Sigmoid colon (tissue), 7 donors: Measurements from ENCODE around the gene FAM174C. TPM values are rescaled to one million over a fixed set of nuclear protein-coding genes. Genes with fewer than 3 reads are reported as not detected.

Experiments used
- DNase-seq: peaks from one replicate; pipeline ENCODE4 v3.0.0-alpha.2; 2019
- H3K27ac ChIP-seq, 4 donors: fragments of 200-600 bp; sonication (generic); one replicate each; pipeline ENCODE4 v1.5.1; 2016 to 2019; ENCODE audit warnings: mild to moderate bottlenecking in 1 of 4
- H3K27me3 ChIP-seq, 3 donors: fragments of 200-600 bp; sonication (generic); one replicate each; pipeline ENCODE4 v1.5.1; 2019; ENCODE audit warnings: mild to moderate bottlenecking in 1 of 3
- H3K36me3 ChIP-seq, 4 donors: fragments of 200-600 bp; sonication (generic); one replicate each; pipeline ENCODE4 v1.5.1; 2016 to 2019
- H3K4me1 ChIP-seq, 4 donors: fragments of 200-600 bp; sonication (generic); one replicate each; pipeline ENCODE4 v1.5.1; 2017 to 2019
- H3K4me3 ChIP-seq, 4 donors: fragments of 200-600 bp; sonication (generic); one replicate each; pipeline ENCODE4 v1.5.1; 2017 to 2019; ENCODE audit warnings: mild to moderate bottlenecking in 2 of 4, moderate library complexity in 1 of 4
- H3K9me3 ChIP-seq, 4 donors: fragments of 200-600 bp in 3 of 4; sonication (generic) in 3 of 4; one replicate each; pipeline versions ENCODE4 v1.5.1 to v1.6.1; 2013 to 2019
- EP300 ChIP-seq, 4 donors: sonication (generic); formaldehyde crosslinking; IDR thresholded peaks; one replicate each; pipeline ENCODE4 v1.6.1; 2017; ENCODE audit warnings: antibody characterized with exemption in 4 of 4
- POLR2A ChIP-seq, 2 donors: fragments of 450-650 bp; IDR thresholded peaks; one replicate each; pipeline ENCODE4 v1.6.1; 2016; ENCODE audit warnings: antibody characterized with exemption in 2 of 2, mild to moderate bottlenecking in 2 of 2, moderate library complexity in 2 of 2
- POLR2AphosphoS5 ChIP-seq, 4 donors: sonication (generic); formaldehyde crosslinking; IDR thresholded peaks; one replicate each; pipeline ENCODE4 v1.6.1; 2017; ENCODE audit warnings: antibody characterized with exemption in 4 of 4
- WGBS, 2 donors: extraction: QIAGEN DNeasy Blood & Tissue Kit; methylation state at CpG; one replicate each; pipeline ENCODE4 v1.1.7; 2013; 5-methylcytosine and 5-hydroxymethylcytosine counted together
- intact Hi-C: fragments of 100-400 bp; cut with DNase I; formaldehyde crosslinking; loops from one replicate; pipeline ENCODE4 v1.15.1; 2023
- polyA plus RNA-seq, 3 donors: library from polyadenylated mRNA; stranded (reverse); fragments of 200-250 nt; gene quantifications; one replicate each; pipeline ENCODE4 v1.2.3, GENCODE V29; 2013
- total RNA-seq, 4 donors: library from RNA; depleted of rRNA; stranded (reverse); fragments of >200 nt; gene quantifications; one replicate each; pipeline ENCODE4 v1.1.0, GENCODE V29; 2016
- TF ChIP-seq, protein P1 (sequence below), 4 experiments: fragments of 450-650 bp in 3 of 4; fragments of 200-600 bp in 1 of 4; IDR thresholded peaks; one replicate each; pipeline ENCODE4 v1.5.1; 2016 to 2019; ENCODE audit warnings: antibody characterized with exemption in 4 of 4, mild to moderate bottlenecking in 3 of 4, moderate library complexity in 2 of 4
- donor health status: healthy with polysubstance abuse.
- donor health status: Bipolar disorder and iron deficiency.
- donor health status: healthy.

Gene FAM174C
- total and polyA plus RNA-seq, 7 donors, result 24.7 to 87.8 (median 37.0) TPM

DNA sequence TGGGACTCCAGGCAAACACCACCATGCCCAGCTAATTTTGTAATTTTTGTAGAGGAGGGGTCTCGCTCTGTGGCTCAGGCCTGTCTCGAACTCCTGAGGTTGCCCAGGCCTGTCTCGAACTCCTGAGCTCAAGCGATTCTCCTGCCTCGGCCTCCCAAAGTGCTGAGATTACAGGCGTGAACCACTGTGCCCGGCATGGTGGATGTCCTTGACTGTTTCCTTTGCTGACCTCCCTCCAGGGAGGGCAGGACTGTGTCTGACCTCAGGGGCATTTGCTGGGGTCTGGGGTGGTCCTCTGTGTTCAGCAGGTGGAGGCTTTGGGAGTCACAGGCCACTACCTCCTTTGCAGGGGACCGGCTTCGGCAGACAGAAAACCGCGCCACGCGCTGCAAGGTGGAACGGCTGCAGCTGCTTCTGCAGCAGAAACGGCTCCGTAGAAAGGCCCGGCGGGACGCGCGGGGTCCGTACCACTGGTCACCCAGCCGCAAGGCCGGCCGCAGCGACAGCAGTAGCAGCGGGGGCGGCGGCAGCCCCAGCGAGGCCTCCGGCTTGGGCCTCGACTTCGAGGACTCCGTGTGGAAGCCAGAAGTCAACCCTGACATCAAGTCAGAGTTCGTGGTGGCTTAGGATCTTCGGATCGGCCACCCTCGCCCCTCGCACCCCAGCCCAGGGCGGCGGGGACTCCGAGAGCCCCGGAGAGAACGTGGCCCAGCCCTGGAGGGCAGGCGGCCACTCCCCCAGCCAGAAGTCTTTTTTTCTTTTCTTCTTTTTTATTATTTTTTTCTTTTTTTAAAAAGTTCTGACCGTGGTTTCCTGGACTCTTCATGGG lies 18.5 kb upstream of the FAM174C start:
- WGBS, 2 donors, result 89% methylated on average over 46 of the region's 46 CpGs
- DNase-seq, result no peak
- Histone ChIP-seq H3K36me3 (peaks cover 20 to 49% (median 25%) of the 10 kb centered on the region in 4 donors), H3K4me3 (no peak overlapping the region), H3K4me1 (peaks cover 3 to 93% (median 82%) of the 10 kb centered on the region in 4 donors), H3K9me3 (no peaks in the 10 kb centered on the region), H3K27me3 (no peaks in the 10 kb centered on the region), H3K27ac (peak overlapping the region; percentile 96 to 100 (median 100))
- intact Hi-C loops, result no loop called here
- no peak for TF ChIP-seq POLR2A (IDR thresholded peaks at IDR 0.05)
- TF ChIP-seq POLR2AphosphoS5 (IDR thresholded peaks at IDR 0.05), result peak in 2 of 4 donors; percentile 25 to 50
- no peak for TF ChIP-seq EP300 (IDR thresholded peaks at IDR 0.05)

DNA sequence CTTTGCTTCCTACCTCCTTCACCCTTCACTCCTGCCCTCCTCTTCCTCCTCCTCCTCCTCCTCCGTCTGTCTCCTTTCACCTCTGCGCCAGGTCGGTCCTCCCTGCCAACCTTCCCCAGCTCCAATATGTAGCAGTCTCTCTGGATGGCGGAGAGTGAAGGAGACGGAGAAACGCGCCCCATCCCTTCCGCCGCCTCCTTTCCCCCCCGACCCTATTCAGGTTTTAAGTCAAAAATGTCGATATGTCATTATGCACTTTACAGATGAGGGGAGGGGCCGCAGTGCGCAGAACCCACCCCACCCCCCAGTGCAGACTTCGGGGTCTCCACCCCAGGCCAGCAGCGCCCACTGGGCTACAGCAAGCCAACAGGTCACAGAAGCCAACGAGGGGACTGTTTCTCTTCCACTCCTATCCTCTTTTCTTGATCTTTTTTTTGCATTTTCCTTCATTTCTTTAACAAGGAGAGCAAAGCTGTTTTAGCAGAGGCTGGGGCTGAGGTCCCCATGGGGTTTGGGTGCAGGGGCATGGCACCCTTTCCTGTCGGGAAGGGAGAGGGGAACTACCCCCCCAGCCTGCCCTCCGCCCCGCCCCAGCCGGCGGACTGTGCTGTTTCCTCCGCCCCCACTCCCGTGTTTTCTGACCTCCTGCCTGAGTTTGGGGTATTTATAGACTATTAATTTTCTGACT lies 17.7 kb upstream of the FAM174C start:
- TF ChIP-seq POLR2AphosphoS5 (IDR thresholded peaks at IDR 0.05), result peak in 1 of 4 donors; percentile 6
- TF ChIP-seq, protein P1, sequence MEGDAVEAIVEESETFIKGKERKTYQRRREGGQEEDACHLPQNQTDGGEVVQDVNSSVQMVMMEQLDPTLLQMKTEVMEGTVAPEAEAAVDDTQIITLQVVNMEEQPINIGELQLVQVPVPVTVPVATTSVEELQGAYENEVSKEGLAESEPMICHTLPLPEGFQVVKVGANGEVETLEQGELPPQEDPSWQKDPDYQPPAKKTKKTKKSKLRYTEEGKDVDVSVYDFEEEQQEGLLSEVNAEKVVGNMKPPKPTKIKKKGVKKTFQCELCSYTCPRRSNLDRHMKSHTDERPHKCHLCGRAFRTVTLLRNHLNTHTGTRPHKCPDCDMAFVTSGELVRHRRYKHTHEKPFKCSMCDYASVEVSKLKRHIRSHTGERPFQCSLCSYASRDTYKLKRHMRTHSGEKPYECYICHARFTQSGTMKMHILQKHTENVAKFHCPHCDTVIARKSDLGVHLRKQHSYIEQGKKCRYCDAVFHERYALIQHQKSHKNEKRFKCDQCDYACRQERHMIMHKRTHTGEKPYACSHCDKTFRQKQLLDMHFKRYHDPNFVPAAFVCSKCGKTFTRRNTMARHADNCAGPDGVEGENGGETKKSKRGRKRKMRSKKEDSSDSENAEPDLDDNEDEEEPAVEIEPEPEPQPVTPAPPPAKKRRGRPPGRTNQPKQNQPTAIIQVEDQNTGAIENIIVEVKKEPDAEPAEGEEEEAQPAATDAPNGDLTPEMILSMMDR (IDR thresholded peaks at IDR 0.05), result no peak
- no peak for TF ChIP-seq POLR2A (IDR thresholded peaks at IDR 0.05)
- no peak for TF ChIP-seq EP300 (IDR thresholded peaks at IDR 0.05)
- peaks cover 20 to 47% (median 24%) of the 10 kb centered on the region in 4 donors for H3K36me3 ChIP-seq
- no peaks in the 10 kb centered on the region for H3K27me3 ChIP-seq
- H3K4me1 ChIP-seq, result peaks cover 2 to 93% (median 84%) of the 10 kb centered on the region in 4 donors
- peak overlapping the region; percentile 96 to 100 (median 100) for H3K27ac ChIP-seq
- no peaks in the 10 kb centered on the region for H3K9me3 ChIP-seq
- intact Hi-C loops, result no loop called here
- H3K4me3 ChIP-seq, result no peak overlapping the region
- 67 to 68% methylated on average over 23 of the region's 23 CpGs for WGBS, 2 donors
- DNase-seq, result no peak

DNA sequence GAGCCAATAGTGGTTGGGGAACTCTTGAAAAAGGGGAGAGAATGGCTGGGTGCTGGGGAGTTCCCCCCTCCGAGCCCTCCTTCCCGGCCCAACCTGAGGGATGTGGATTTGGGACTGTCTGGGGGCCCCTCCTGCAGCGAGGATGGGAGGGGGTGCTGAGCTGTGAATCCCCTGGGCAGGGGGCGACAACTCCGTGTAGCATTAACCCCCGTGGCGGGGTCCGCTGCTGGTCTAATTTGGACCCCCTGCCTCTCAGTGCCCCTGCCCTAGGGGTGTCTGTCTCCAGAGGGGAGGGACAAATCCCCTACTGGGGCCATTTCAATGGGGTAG lies 17.2 kb upstream of the FAM174C start:
- Histone ChIP-seq H3K4me1 (peaks cover 0 to 89% (median 85%) of the 10 kb centered on the region in 4 donors), H3K27me3 (no peaks in the 10 kb centered on the region), H3K27ac (peak overlapping the region; percentile 96 to 100 (median 100)), H3K36me3 (peaks cover 20 to 47% (median 24%) of the 10 kb centered on the region in 4 donors), H3K4me3 (no peak overlapping the region), H3K9me3 (no peaks in the 10 kb centered on the region)
- TF ChIP-seq POLR2AphosphoS5 (IDR thresholded peaks at IDR 0.05) (no peak), EP300 (IDR thresholded peaks at IDR 0.05) (no peak), POLR2A (IDR thresholded peaks at IDR 0.05) (no peak)
- TF ChIP-seq, protein P1 (IDR thresholded peaks at IDR 0.05), result no peak
- no peak for DNase-seq
- 75 to 80% methylated on average over 8 of the region's 8 CpGs for WGBS, 2 donors
- intact Hi-C loops, result no loop called here

DNA sequence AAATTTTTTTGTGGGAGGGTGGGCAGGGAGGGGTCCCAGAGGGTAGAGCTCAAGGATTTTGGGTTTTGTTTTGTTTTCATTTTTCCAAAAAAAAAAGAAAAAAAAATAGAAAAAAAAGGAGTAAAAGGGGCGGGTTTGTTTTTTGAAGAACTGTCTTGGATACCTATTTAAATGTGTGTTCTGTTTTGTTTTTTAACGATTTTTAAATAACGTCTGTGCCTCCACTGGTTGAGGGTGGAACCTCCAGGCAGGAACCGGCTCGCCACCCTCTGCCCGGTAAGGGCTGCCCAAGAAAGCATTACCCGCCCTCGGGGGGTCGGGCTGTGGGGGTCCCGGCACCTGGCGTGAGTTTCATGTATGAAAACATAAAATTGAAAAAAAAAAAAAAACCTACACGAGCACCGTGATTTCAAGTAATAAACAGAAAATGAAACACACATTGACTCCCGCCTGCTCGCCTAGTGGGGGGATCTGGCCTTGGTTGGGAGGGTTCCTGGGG lies 16.6 kb upstream of the FAM174C start:
- no peak for DNase-seq
- Histone ChIP-seq H3K9me3 (no peaks in the 10 kb centered on the region), H3K36me3 (peaks cover 20 to 45% (median 24%) of the 10 kb centered on the region in 4 donors), H3K4me3 (peak overlapping the region in 2 of 4 donors; percentile 18 to 28), H3K27me3 (no peaks in the 10 kb centered on the region), H3K27ac (peak overlapping the region; percentile 96 to 100 (median 100)), H3K4me1 (peaks cover 0 to 84% (median 80%) of the 10 kb centered on the region in 4 donors)
- no peak for TF ChIP-seq POLR2AphosphoS5 (IDR thresholded peaks at IDR 0.05)
- no peak for TF ChIP-seq POLR2A (IDR thresholded peaks at IDR 0.05)
- TF ChIP-seq, protein P1 (IDR thresholded peaks at IDR 0.05), result no peak
- no peak for TF ChIP-seq EP300 (IDR thresholded peaks at IDR 0.05)
- 6 to 9% methylated on average over 15 of the region's 15 CpGs for WGBS, 2 donors
- intact Hi-C loops, result no loop called here
